ENCODE data around the gene TUBA8.

DNA sequence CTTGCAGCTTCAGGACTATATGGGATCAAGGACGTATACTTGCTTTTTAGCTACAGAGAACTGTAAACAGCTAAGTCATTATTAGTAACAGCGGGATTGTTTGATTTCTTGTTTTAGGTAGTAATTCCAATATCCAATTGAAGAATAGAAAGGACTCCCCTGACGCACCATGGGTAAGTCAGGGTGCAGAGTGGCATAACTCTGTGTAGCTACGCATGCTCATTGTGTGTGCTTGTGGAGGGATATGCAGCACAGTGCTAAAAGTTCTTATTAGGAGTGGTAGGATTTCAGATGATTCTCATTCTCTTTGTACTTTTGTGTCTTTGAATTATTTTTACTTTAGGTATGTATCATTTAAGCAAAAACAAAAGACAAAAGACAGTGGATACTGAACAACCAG is 40.6 kb upstream of the TUBA8 start:
- TF ChIP-seq, protein P1, sequence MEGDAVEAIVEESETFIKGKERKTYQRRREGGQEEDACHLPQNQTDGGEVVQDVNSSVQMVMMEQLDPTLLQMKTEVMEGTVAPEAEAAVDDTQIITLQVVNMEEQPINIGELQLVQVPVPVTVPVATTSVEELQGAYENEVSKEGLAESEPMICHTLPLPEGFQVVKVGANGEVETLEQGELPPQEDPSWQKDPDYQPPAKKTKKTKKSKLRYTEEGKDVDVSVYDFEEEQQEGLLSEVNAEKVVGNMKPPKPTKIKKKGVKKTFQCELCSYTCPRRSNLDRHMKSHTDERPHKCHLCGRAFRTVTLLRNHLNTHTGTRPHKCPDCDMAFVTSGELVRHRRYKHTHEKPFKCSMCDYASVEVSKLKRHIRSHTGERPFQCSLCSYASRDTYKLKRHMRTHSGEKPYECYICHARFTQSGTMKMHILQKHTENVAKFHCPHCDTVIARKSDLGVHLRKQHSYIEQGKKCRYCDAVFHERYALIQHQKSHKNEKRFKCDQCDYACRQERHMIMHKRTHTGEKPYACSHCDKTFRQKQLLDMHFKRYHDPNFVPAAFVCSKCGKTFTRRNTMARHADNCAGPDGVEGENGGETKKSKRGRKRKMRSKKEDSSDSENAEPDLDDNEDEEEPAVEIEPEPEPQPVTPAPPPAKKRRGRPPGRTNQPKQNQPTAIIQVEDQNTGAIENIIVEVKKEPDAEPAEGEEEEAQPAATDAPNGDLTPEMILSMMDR (IDR thresholded peaks at IDR 0.05): no peak
- TF ChIP-seq FOXK1 (CRISPR knock-in tag; IDR thresholded peaks at IDR 0.05): no peak
- TF ChIP-seq JUN (CRISPR knock-in tag; IDR thresholded peaks at IDR 0.05): no peak
- no peak for TF ChIP-seq OVOL2 (CRISPR knock-in tag; IDR thresholded peaks at IDR 0.05; ENCODE audit: borderline replicate concordance)
- TF ChIP-seq, protein P2, sequence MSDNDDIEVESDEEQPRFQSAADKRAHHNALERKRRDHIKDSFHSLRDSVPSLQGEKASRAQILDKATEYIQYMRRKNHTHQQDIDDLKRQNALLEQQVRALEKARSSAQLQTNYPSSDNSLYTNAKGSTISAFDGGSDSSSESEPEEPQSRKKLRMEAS (CRISPR knock-in tag; IDR thresholded peaks at IDR 0.05): no peak
- TF ChIP-seq IRF2 (CRISPR knock-in tag; IDR thresholded peaks at IDR 0.05; ENCODE audit: borderline replicate concordance, low read depth): no peak
- TF ChIP-seq, protein P3, sequence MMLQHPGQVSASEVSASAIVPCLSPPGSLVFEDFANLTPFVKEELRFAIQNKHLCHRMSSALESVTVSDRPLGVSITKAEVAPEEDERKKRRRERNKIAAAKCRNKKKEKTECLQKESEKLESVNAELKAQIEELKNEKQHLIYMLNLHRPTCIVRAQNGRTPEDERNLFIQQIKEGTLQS (CRISPR knock-in tag; conservative IDR thresholded peaks at IDR 0.05): no peak
- no peak for TF ChIP-seq NFYB (CRISPR knock-in tag; conservative IDR thresholded peaks at IDR 0.05; ENCODE audit: low read depth)
